Breast epithelium (tissue), 3 donors: ENCODE measurements around the gene HERC6.

Source experiments
- CTCF ChIP-seq, 3 donors: fragments of 450-650 bp; IDR thresholded peaks; one replicate each; pipeline ENCODE4 v1.5.1; 2016 to 2017; ENCODE audit warnings: antibody characterized with exemption in 3 of 3, mild to moderate bottlenecking in 3 of 3, moderate library complexity in 3 of 3
- POLR2A ChIP-seq: fragments of 450-650 bp; IDR thresholded peaks from one replicate; pipeline ENCODE4 v1.6.1; 2016; ENCODE audit warnings: antibody characterized with exemption, mild to moderate bottlenecking, moderate library complexity
- POLR2AphosphoS5 ChIP-seq, 3 donors: sonication (generic); formaldehyde crosslinking; IDR thresholded peaks; one replicate each; pipeline ENCODE4 v1.6.1; 2017; ENCODE audit warnings: antibody characterized with exemption in 3 of 3

- TF ChIP-seq CTCF (IDR thresholded peaks at IDR 0.05) (no peak), POLR2A (no peak), POLR2AphosphoS5 (IDR thresholded peaks at IDR 0.05) (no peak)
Observed at GRCh38 chr4:88356771-88357170, 21.9 kb upstream of the HERC6 start.
